MM.1S (cell line): Measurements from ENCODE around the gene BMPR1A.

Experiments used
- EZH2 ChIP-seq: fragments of 300-600 bp; sonication (generic); optimal IDR thresholded peaks from 2 replicates; pipeline ENCODE3; 2017; ENCODE audit warnings: low read depth, mild to moderate bottlenecking, antibody characterized with exemption, low read length, mixed read lengths
- TF ChIP-seq, protein P1 (sequence below): fragments of 300-600 bp; sonication (generic); IDR thresholded peaks from 2 replicates; pipeline ENCODE4 v1.5.1; 2016; ENCODE audit warnings: antibody characterized with exemption, low read length, mixed read lengths

DNA sequence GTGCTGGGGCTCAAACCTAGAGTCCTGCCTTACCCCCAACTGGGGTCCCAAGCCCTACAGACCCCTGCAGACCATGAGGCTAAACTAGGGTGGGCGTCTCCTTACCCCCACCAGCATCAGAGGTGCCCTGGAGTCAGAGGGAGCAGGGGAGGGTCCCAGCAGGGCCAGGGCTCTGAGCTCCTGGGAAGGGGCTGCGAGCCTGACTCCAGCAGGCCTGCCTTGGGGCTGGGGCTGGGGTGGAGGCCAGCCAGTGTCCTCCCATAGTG is 203.3 kb downstream of the BMPR1A start:
- TF ChIP-seq, protein P1, sequence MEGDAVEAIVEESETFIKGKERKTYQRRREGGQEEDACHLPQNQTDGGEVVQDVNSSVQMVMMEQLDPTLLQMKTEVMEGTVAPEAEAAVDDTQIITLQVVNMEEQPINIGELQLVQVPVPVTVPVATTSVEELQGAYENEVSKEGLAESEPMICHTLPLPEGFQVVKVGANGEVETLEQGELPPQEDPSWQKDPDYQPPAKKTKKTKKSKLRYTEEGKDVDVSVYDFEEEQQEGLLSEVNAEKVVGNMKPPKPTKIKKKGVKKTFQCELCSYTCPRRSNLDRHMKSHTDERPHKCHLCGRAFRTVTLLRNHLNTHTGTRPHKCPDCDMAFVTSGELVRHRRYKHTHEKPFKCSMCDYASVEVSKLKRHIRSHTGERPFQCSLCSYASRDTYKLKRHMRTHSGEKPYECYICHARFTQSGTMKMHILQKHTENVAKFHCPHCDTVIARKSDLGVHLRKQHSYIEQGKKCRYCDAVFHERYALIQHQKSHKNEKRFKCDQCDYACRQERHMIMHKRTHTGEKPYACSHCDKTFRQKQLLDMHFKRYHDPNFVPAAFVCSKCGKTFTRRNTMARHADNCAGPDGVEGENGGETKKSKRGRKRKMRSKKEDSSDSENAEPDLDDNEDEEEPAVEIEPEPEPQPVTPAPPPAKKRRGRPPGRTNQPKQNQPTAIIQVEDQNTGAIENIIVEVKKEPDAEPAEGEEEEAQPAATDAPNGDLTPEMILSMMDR: no peak
- no peak for TF ChIP-seq EZH2
